Measurements from ENCODE around the gene KCNQ1. TPM values are rescaled to one million over a fixed set of nuclear protein-coding genes. Genes with fewer than 3 reads are reported as not detected.

Gene KCNQ1
- total and polyA plus RNA-seq, 9 of the 15 experiments (the other 6 are each of a cell fraction or from before 2014, with no cell fraction given) = 0.44 TPM; not detected in 8

DNA sequence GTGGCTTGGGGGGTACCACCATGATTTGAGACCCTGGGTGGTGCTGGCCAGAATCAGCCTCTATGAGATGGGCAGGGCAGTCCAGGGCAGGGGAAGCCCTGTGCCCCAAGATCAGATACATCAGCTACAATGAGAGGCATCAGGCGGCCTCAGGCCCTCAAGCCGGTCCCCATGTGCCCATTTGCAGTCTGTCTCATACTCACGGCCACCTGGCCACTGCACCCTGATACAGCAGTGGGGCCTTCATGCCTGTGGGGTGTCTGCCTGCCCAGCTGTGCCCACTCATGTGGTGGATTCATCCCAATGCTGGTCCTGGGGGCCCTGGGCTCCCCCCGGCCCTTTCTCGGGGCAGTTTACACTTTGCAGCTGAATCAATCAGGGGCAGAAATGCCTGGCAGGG is 297.4 kb downstream of the KCNQ1 start:
- Histone ChIP-seq H3K4me1 (replicated peaks in 1 of 2; ENCODE audit: control insufficient read depth in 2 of 2, insufficient read depth in 2 of 2, low read length in 2 of 2) (peaks cover 43 to 70% of the 10 kb centered on the region in 2 experiments), H3K27ac (ENCODE audit: extremely low read depth, low read depth, low read length) (no peak overlapping the region), H3K4me3 (no peak overlapping the region), H2AFZ (ENCODE audit: low read depth, low read length) (peak overlapping the region; percentile 88; the same call in 1 of the 2 replicates), H4K20me1 (replicated peaks; ENCODE audit: control insufficient read depth, insufficient read depth, low read length) (no peaks in the 10 kb centered on the region), H3K27me3 (ENCODE audit: control insufficient read depth in 2 of 2, insufficient read depth in 2 of 2, low read length in 2 of 2) (no peaks in the 10 kb centered on the region), H3K79me2 (ENCODE audit: control insufficient read depth, insufficient read depth, low read length) (no peaks in the 10 kb centered on the region), H3K9me3 (replicated peaks; ENCODE audit: control insufficient read depth, insufficient read depth, low read depth, low read length) (no peaks in the 10 kb centered on the region), H3K9ac (ENCODE audit: insufficient read depth in 1 of 2, low read depth in 2 of 2, low read length in 2 of 2) (no peak overlapping the region), H3K4me2 (ENCODE audit: insufficient read depth, low read length) (no peak overlapping the region), H3K9me1 (ENCODE audit: control insufficient read depth, insufficient read depth, low read length) (no peaks in the 10 kb centered on the region), H3K36me3 (ENCODE audit: control insufficient read depth, insufficient read depth, low read length) (no peaks in the 10 kb centered on the region)
- no peak for DNase-seq (ENCODE audit: extremely low read depth in 1 of 4, low spot score in 3 of 4)
- in situ Hi-C loops (cut with MboI) = no loop called here
- POLR2A ChIA-PET = interaction anchor here (0.6 to 1.6 kb wide), 2 partner anchors 10 to 39 kb away, joined by 3 to 7 read pairs; no protein-coding TSS in a partner anchor
- TF ChIP-seq FOXM1 (IDR thresholded peaks at IDR 0.05; ENCODE audit: low read depth) (no peak), FOXM1 (CRISPR knock-in tag; IDR thresholded peaks at IDR 0.05; ENCODE audit: low read depth) (no peak), ZNF24 (IDR thresholded peaks at IDR 0.05) (no peak), ZNF583 (CRISPR knock-in tag; IDR thresholded peaks at IDR 0.05) (no peak), NR2C2 (CRISPR knock-in tag; IDR thresholded peaks at IDR 0.05) (no peak), NR2C2 (tag; IDR thresholded peaks at IDR 0.05) (no peak), HDGF (IDR thresholded peaks at IDR 0.05) (no peak), MEF2A (IDR thresholded peaks at IDR 0.05; ENCODE audit: control insufficient read depth, low read depth, low read length) (no peak), ZNF445 (CRISPR knock-in tag; IDR thresholded peaks at IDR 0.05; ENCODE audit: low read depth) (no peak), CBX8 (IDR thresholded peaks at IDR 0.05; ENCODE audit: borderline replicate concordance, extremely low read depth, low read depth, low read length, poor library complexity, severe bottlenecking) (no peak), ZNF707 (CRISPR knock-in tag; conservative IDR thresholded peaks at IDR 0.05) (no peak)
- FAIRE-seq = no peak
- WGBS (ENCODE audit: insufficient coverage, low coverage, missing lambda C conversion rate) = 83% methylated on average over 5 of the region's 5 CpGs
- no TSS peak for BruUV-seq (replicated peaks)
- ATAC-seq = no peak
- CTCF ChIA-PET (ENCODE audit: low intra/inter-chr PET ratio) = no interaction called here
- intact Hi-C loops (cut with micrococcal nuclease) = no loop called here
